HG03457 (cell line): ENCODE data around the gene MED15.
"Not testable (repeated sequence)": the region's sequence is repeated elsewhere in the genome, so short reads cannot be mapped to it uniquely, and the experiment has no call there.

Experiments used
- ATAC-seq: cut with Tn5 transposase; IDR thresholded peaks from one replicate; pipeline ENCODE4 v1.9.1; 2021; ENCODE audit warnings: moderate number of reproducible peaks; ENCODE audit not compliant: unreplicated experiment

The MED15 gene

DNA sequence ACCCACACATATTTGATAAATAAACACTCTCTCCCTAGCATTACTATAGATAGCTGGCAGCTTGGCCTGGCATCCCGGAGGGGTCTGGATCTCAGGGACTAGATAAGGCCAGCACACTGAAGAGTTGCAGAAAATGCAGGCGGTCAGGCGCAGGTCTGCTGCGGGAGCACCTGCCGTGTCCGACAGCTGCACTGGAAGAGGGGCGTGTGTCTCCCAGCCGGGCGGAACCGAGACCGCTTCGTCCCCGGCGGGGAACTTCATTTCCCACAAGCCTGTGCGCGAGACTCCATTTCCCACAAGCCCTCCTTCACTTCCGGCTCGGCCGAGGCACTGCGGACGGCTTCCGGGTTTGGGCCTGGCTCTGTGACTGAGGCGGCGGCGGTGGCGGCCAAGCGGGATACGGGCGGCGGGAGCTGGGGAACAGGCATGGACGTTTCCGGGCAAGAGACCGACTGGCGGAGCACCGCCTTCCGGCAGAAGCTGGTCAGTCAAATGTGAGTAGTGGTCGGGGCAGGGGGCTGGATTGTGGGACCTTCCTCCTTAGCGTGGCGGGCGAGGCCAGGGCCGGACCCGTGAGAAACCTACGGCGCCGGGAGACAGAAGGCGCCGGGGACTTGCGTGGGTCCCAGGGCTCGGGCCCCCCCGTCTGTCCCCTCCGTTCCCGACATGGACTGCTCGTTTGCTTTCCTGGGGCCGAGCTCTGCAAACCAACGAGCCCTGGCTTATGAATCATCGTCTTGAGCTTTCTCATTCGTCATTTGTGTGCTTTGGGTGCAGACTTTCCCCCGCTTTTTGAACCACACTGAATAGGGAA lies at the start of gene MED15:
Gene MED15 (plus strand): TSS at position 358 of the 814 bp plus-strand sequence. CDS start 69 bp downstream, at position 427.
- peak; percentile 53 for ATAC-seq

DNA sequence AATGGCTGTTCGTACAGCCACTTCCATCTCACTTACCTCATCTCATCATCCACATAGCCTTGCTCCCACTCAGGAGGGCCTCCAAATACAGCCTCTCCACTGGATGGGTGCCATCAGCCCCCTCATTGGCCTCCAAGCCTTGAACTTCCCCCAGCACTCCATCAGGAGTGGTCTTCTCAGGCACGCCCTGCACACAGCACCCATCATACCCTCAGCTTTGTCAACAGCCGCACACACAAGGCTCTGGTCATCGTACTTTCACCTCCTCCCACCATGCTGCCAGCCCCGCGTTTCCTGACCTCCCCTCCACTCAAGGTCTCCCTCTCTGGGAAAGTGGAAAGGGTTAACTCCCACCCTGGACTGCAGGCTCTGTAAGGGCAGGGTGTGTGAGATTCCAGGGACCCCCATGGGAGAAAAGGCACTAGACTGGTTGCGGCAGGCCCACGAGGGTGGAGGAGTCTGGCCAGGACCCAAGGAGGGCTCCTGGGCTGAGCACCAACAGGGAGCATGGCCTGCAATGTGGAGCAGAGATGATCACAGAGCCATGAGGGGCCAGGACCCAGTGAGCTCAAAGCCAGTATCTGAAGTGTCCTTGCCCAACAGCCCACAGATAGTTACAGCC lies 48.8 kb upstream of the MED15 start:
- ATAC-seq, result no peak

- ATAC-seq, result no peak
These were observed 48.3 kb upstream of the MED15 start for GRCh38 chr22:20459152-20459542.

- no peak for ATAC-seq
These were observed 47.5 kb upstream of the MED15 start for GRCh38 chr22:20459862-20460261.

DNA sequence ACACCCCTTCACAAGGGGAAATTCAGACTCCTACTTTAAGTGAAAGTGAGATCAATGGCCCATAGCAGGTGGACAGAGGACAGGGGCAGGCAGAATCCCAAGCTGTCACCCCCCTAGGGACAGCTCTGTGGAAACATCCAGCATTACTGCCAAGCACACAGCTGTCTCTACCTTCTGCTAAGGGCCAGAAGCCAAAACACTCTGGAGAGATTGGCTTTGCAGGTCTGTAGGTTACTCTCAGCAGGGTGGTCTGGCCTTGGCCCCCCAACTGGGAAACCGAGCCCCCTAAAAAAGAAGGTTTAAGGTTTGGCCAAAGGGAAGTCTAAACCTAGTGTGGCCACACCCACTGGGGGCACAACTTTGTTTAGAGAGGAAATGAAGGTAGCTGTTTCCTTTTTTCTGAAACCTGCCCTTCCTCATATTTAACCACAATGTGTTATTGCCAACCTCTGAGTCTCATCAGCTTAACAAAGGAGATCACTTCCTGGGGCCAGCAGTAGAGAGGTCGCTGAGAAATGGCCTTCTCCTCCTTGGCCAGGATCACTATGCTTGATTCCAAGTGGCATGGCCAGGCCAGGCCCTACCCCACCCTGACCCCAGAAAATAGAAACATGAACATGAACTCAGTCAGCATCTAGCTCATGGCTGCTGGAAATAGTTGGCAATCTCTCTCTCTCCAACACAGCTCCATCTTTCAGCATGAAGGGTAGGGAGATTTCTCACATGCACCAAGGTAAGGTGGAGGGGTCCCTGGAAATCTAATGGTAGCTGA lies 43.9 kb upstream of the MED15 start:
- no peak for ATAC-seq

GRCh38 chr22:20464096-20464614 lies 43.3 kb upstream of the MED15 start:
- no peak for ATAC-seq

DNA sequence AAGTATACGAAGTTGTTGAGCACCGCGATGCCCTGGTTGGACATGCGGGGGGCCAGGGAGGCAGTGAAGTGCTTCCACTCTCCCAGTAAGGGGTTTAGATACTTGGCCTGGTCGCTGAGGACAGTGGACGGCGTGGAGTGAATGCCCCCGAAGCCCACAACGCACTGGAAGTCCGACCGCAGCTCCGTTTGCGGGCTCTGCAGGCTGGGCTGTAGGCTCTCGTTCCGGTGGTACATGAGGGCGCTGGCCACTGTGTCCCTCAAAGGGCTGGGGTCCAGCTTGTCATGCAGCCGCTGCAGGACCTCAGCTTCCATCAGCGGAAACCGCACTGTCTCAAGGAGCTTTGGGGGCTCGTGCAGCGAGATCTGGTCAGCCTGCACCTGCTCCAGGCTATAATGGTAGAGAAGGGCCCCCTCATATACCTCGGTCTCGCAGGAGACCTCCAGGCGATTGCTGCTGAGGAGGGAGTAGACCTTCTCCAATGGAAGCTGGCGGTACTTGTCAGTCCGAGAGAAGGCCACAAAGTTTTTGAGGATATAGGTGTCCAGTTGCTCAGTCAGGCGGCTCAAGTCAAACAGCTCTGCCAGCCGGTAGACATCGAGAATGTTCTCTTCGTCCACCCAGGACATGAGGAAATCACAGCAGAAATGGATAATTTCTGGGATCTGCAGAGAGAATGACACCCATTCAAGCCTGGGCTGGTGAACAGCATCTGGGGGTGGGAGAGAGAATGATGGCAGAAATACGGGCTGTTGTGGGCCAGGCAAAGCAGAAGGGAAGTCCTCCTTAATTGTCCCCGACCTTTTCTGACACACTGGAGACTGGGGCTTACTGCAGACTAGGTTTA lies 42.3 kb upstream of the MED15 start:
- ATAC-seq, result no peak

GRCh38 chr22:20465759-20466077 lies 41.7 kb upstream of the MED15 start:
- no peak for ATAC-seq

DNA sequence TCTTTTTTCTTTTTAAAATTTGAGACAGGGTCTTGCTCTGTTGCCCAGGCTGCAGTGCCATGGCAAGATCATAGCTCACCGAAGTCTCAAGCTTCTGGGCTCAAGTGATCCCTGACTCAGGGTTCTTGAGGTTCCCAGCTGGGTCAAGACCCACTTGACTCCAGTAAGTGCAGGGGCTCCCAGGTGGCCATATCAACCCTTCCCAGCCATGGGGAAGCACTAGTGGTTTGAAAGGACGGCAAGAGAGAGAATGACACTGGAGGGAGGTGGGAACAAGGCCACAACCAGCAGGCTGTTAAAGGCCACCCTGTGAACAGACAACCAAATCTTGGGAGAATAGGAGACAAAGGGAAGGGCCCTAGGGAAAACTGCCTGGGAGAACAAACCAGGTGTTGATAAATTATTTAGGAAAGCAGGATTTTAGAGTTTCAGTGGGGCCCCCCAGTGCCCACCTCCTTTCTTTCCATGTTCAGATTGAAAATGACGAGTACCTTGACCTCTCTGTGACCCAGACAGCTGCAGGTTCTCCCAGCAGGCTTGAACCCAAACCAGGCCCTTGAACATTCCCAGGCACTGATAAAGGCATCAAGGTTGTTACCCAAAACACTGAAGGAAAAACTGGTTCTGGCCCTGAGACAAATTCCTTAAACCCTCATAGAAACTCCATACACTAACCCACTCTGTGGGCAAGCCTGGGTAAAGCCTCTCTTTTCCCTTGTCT lies 40.6 kb upstream of the MED15 start:
- ATAC-seq, result no peak

GRCh38 chr22:20469110-20469868 lies 38.1 kb upstream of the MED15 start:
- ATAC-seq, result no peak

GRCh38 chr22:20470525-20470924 lies 36.9 kb upstream of the MED15 start:
- ATAC-seq, result not testable (repeated sequence)

DNA sequence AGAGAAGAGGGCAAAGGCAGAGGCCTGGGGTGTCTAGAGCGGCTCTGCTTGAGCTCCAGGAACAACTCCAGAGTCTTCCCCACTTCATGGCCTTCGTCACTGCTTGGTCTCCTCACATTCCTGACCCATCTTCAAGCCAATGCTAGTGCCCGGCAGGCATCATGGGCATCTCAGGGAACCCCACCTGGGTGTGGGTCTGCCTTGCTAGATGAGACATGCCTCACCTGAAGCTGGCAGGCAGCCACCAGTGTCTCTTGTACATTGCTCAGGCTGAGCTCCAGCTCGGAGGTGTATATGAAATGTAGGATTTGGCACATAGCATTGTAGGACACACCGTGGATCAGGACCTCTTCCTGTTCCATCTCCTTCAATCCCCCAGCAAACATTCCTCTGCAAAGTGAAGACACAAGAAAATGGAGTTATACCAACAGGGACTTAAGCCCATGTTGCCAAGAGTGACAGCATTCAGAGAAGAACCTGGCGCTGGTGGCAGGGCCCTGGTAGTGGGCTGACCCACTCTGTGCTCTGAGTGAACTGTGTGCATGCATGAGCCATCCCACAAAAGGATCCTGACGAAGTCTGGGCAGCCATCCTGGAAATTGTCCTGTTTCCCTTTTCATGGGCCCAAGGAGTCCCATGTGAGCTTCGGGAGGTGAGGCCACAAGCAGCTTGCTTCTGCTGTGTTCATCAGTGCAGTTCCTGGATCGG lies 36.1 kb upstream of the MED15 start:
- no peak for ATAC-seq

DNA sequence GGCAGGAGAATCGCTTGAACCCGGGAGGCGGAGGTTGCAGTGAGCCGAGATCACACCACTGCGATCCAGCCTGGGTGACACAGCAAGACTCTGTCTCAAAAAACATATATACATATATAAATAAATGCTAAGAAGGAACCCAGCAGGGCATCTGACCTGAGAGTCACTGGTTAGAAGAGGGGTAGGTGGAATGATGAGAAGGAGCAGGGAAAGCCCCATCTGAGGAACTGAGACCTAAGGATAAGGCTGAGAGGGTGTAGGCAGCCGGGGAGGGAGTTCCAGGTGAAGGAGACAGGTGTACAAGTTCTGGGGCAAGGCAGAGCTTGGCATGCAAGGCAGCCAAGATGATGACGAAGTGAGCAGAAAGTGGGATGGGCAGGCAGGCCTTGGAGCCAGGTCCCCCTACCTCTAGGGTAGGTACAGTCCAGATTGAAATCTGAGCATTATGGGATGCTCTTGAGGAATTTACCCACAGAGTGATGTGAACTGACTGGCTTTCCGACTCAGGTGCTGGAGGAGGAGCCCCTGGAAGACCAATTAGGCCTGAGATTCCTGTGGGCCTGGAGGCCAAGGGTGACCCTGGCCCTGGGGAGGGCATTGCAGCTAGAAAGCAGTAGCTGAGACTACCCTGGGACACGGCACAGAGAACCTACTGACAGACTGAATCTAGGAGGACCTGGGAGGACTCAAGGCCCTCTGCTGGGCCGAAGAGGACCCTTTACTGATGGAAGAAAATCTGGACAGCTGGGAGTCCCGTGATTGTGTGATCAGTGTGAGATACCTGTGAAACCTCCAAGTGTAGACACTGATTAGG lies 34.6 kb upstream of the MED15 start:
- ATAC-seq, result no peak

- ATAC-seq, result no peak
These were observed 32.3 kb upstream of the MED15 start for GRCh38 chr22:20475115-20475436.

DNA sequence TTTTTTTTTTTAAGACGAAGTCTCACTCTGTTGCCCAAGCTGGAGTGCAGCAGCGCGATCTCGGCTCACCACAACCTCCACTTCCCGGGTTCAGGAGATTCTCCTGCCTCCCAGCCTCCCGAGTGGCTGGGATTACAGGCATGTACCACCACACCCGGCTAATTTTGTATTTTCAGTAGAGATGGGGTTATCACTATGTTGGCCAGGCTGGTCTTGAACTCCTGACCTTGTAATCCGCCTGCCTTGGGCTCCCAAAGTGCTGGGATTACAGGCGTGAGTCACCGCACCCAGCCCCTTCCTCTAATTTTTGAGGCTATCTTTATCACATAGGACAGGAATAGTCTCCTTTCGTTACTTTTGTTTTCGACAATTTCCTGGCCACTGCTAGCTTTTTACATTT lies 31.8 kb upstream of the MED15 start:
- ATAC-seq, result not testable (repeated sequence)

- not testable (repeated sequence) for ATAC-seq
These were observed 29.4 kb upstream of the MED15 start for GRCh38 chr22:20478059-20478458.

- no peak for ATAC-seq
These were observed 27.7 kb upstream of the MED15 start for GRCh38 chr22:20479612-20480196.

GRCh38 chr22:20483143-20483506 lies 24.3 kb upstream of the MED15 start:
- ATAC-seq, result not testable (repeated sequence)
